IMR-90 (cell line): ENCODE data around the gene COL18A1. TPM values are rescaled to one million over a fixed set of nuclear protein-coding genes. Genes with fewer than 3 reads are reported as not detected.

Experiments used
- ATAC-seq: fragments of 200-7000 bp; cut with Tn5 transposase; 2 replicates; pipeline ENCODE4 v1.9.1; 2020; ENCODE audit warnings: low read depth, mild to moderate bottlenecking, moderate library complexity
- BruUV-seq: library from RNA; stranded (reverse); fragments of 400-500 nt; replicated peaks from 2 replicates; lab custom pipeline; 2021; lab: Mats Ljungman, UMichigan
- CTCF ChIA-PET: fragments of 300-600 bp; formaldehyde crosslinking; extraction: SDS; loops from one replicate; lab custom pipeline; 2021; ENCODE audit warnings: antibody characterized with exemption; lab: Yijun Ruan, JAX
- POLR2A ChIA-PET: fragments of 300-600 bp; sonication (Branson Sonifier 250); formaldehyde crosslinking; loops from one replicate; lab custom pipeline; 2022; ENCODE audit warnings: antibody characterized with exemption; ENCODE audit not compliant: unreplicated experiment; lab: Charles Lee
- DNase-seq: peaks from one replicate; pipeline ENCODE4 v3.0.0; 2013
- H2AFZ ChIP-seq: replicated peaks from 2 replicates; pipeline ENCODE3; 2013; ENCODE audit warnings: low read length, mild to moderate bottlenecking; ENCODE audit not compliant: poor library complexity
- H2AK5ac ChIP-seq: 2 replicates; pipeline ENCODE4 v1.6.1; 2013; ENCODE audit warnings: low read depth, low read length, inconsistent platforms
- H2AK9ac ChIP-seq: replicated peaks from 2 replicates; pipeline ENCODE3; 2013; ENCODE audit warnings: mild to moderate bottlenecking, low read depth, low read length, moderate library complexity; ENCODE audit not compliant: poor library complexity
- H2BK120ac ChIP-seq: 2 replicates; pipeline ENCODE4 v1.6.1; 2013; ENCODE audit warnings: low read depth, low read length, inconsistent platforms
- H2BK15ac ChIP-seq: 3 replicates; pipeline ENCODE4 v1.6.1; 2013; ENCODE audit warnings: low read depth, low read length, inconsistent platforms
- H2BK20ac ChIP-seq: 2 replicates; pipeline ENCODE4 v1.6.1; 2013; ENCODE audit warnings: low read depth, mild to moderate bottlenecking, inconsistent platforms, low read length, moderate library complexity
- H2BK5ac ChIP-seq: 2 replicates; pipeline ENCODE4 v1.6.1; 2013; ENCODE audit warnings: mild to moderate bottlenecking, low read depth, low read length, inconsistent platforms; ENCODE audit not compliant: poor library complexity, severe bottlenecking
- H3K14ac ChIP-seq: replicated peaks from 2 replicates; pipeline ENCODE4 v1.6.1; 2013; ENCODE audit warnings: low read depth, low read length, inconsistent platforms
- H3K18ac ChIP-seq: 2 replicates; pipeline ENCODE4 v1.6.1; 2013; ENCODE audit warnings: low read depth, low read length, control low read depth
- H3K23ac ChIP-seq: 2 replicates; pipeline ENCODE4 v1.6.1; 2013; ENCODE audit warnings: low read depth, low read length, inconsistent platforms
- H3K27ac ChIP-seq: 2 replicates; pipeline ENCODE4 v1.5.1; 2013; ENCODE audit warnings: mild to moderate bottlenecking, control low read depth, low read length; ENCODE audit not compliant: insufficient read depth
- H3K27me3 ChIP-seq: 2 replicates; pipeline ENCODE4 v1.6.1; 2013; ENCODE audit warnings: low read length; ENCODE audit not compliant: control insufficient read depth, insufficient read depth
- H3K36me3 ChIP-seq: 2 replicates; pipeline ENCODE4 v1.6.1; 2013; ENCODE audit warnings: low read length, mixed read lengths; ENCODE audit not compliant: control insufficient read depth, insufficient read depth
- H3K4ac ChIP-seq: 2 replicates; pipeline ENCODE4 v1.6.1; 2013; ENCODE audit warnings: low read depth, low read length, inconsistent platforms
- H3K4me1 ChIP-seq: 2 replicates; pipeline ENCODE4 v1.6.1; 2013; ENCODE audit warnings: low read length, mixed read lengths; ENCODE audit not compliant: control insufficient read depth, insufficient read depth
- H3K4me2 ChIP-seq: 2 replicates; pipeline ENCODE4 v1.6.1; 2013; ENCODE audit warnings: low read depth, mild to moderate bottlenecking, control low read depth, low read length, moderate library complexity
- H3K4me3 ChIP-seq: 2 replicates; pipeline ENCODE4 v1.5.1; 2013; ENCODE audit warnings: low read depth, mild to moderate bottlenecking, control low read depth, low read length, moderate library complexity; ENCODE audit not compliant: insufficient read depth
- H3K56ac ChIP-seq: 2 replicates; pipeline ENCODE4 v1.6.1; 2013; ENCODE audit warnings: low read length, inconsistent platforms; ENCODE audit not compliant: insufficient read depth; ENCODE audit errors: extremely low read depth
- H3K79me1 ChIP-seq, 2 experiments: 2 replicates each; pipeline ENCODE4 v1.6.1; 2013; ENCODE audit warnings: low read length in 2 of 2, inconsistent platforms in 1 of 2, low read depth in 1 of 2
- H3K9ac ChIP-seq: 2 replicates; pipeline ENCODE4 v1.6.1; 2013; ENCODE audit warnings: low read depth, low read length, control low read depth
- H3K9me1 ChIP-seq: 2 replicates; pipeline ENCODE4 v1.6.1; 2013; ENCODE audit warnings: low read length, inconsistent platforms; ENCODE audit not compliant: insufficient read depth
- H3K9me3 ChIP-seq: 2 replicates; pipeline ENCODE4 v1.6.1; 2013; ENCODE audit warnings: low read length; ENCODE audit not compliant: control insufficient read depth, insufficient read depth
- H4K20me1 ChIP-seq: 2 replicates; pipeline ENCODE4 v1.6.1; 2013; ENCODE audit warnings: low read length, inconsistent platforms; ENCODE audit not compliant: insufficient read depth
- H4K5ac ChIP-seq: 2 replicates; pipeline ENCODE4 v1.6.1; 2013; ENCODE audit warnings: mild to moderate bottlenecking, low read depth, low read length, control low read depth
- H4K8ac ChIP-seq, 2 experiments: 2 replicates each; pipeline ENCODE4 v1.6.1; 2013; ENCODE audit warnings: low read depth in 2 of 2, low read length in 2 of 2, control low read depth in 1 of 2, inconsistent platforms in 1 of 2
- H4K91ac ChIP-seq: 2 replicates; pipeline ENCODE4 v1.6.1; 2013; ENCODE audit warnings: low read depth, low read length, inconsistent platforms; ENCODE audit not compliant: insufficient read depth
- BHLHE40 ChIP-seq: fragments of 150-350 bp; IDR thresholded peaks from 2 replicates; pipeline ENCODE4 v1.6.1; 2016; ENCODE audit warnings: mild to moderate bottlenecking, low read depth, low read length
- FOS ChIP-seq: fragments of 150-350 bp; IDR thresholded peaks from 2 replicates; pipeline ENCODE4 v1.6.1; 2016; ENCODE audit warnings: low read depth, low read length
- MAFK ChIP-seq: IDR thresholded peaks from 2 replicates; pipeline ENCODE4 v1.6.1; 2012; ENCODE audit warnings: low read depth, low read length, improper control_type of control experiment
- MAZ ChIP-seq: IDR thresholded peaks from 2 replicates; pipeline ENCODE4 v1.6.1; 2012; ENCODE audit warnings: low read depth, mild to moderate bottlenecking, low read length, improper control_type of control experiment, moderate library complexity, borderline replicate concordance
- MXI1 ChIP-seq: IDR thresholded peaks from 2 replicates; pipeline ENCODE4 v1.6.1; 2012; ENCODE audit warnings: low read depth, mild to moderate bottlenecking, low read length, moderate library complexity, borderline replicate concordance
- POLR2A ChIP-seq: IDR thresholded peaks from 2 replicates; pipeline ENCODE4 v1.6.1; 2012; ENCODE audit warnings: mild to moderate bottlenecking, low read depth, low read length
- RAD21 ChIP-seq: IDR thresholded peaks from 2 replicates; pipeline ENCODE4 v1.6.1; 2012; ENCODE audit warnings: low read length, improper control_type of control experiment
- RCOR1 ChIP-seq: IDR thresholded peaks from 2 replicates; pipeline ENCODE4 v1.6.1; 2012; ENCODE audit warnings: mild to moderate bottlenecking, low read length, improper control_type of control experiment; ENCODE audit not compliant: insufficient replicate concordance
- RFX5 ChIP-seq: IDR thresholded peaks from 2 replicates; pipeline ENCODE4 v1.8.0; 2012; ENCODE audit warnings: low read depth, mild to moderate bottlenecking, low read length, moderate library complexity
- SMC3 ChIP-seq: fragments of 150-350 bp; IDR thresholded peaks from 2 replicates; pipeline ENCODE4 v1.6.1; 2016; ENCODE audit warnings: low read depth, mild to moderate bottlenecking, antibody characterized with exemption, low read length, moderate library complexity
- USF2 ChIP-seq: fragments of 150-350 bp; IDR thresholded peaks from 2 replicates; pipeline ENCODE4 v1.6.1; 2017; ENCODE audit warnings: mild to moderate bottlenecking, antibody characterized with exemption, low read length, low read depth
- WGBS, 2 experiments: methylation state at CpG; one replicate each; pipeline versions ENCODE4 v1.1.5 to v1.1.7; 2013; ENCODE audit warnings: missing lambda C conversion rate in 2 of 2; ENCODE audit not compliant: insufficient read length in 1 of 2; ENCODE audit errors: extremely low coverage in 2 of 2; 5-methylcytosine and 5-hydroxymethylcytosine counted together
- dilution Hi-C: fragments of 300-500 bp; cut with HindIII; formaldehyde crosslinking; loops from one replicate; pipeline ENCODE4 v1.14.3; 2018; ENCODE audit warnings: low sequenced_read_pairs; ENCODE audit not compliant: unreplicated experiment
- in situ Hi-C: fragments of 300-500 bp; cut with MboI; formaldehyde crosslinking; loops from 3 replicates; pipeline ENCODE4 v1.14.3; 2019; ENCODE audit warnings: low sequenced_read_pairs, inconsistent platforms, mixed read lengths
- intact Hi-C: fragments of 100-400 bp; cut with micrococcal nuclease; formaldehyde crosslinking; loops from 2 replicates; pipeline ENCODE4 v1.10.0; 2022
- polyA plus RNA-seq, 3 experiments: library from polyadenylated mRNA; depleted of rRNA; stranded (reverse); fragments of >200 nt; gene quantifications; 2 replicates each; pipeline ENCODE4 v1.2.3, GENCODE V29; 2012; ENCODE audit warnings: low replicate concordance in 1 of 3
- total RNA-seq: library from RNA; depleted of rRNA; stranded (reverse); fragments of >200 nt; gene quantifications from 2 replicates; pipeline ENCODE4 v1.2.3, GENCODE V29; 2012
- TF ChIP-seq, protein P1 (sequence below): fragments of 150-350 bp; IDR thresholded peaks from 2 replicates; pipeline ENCODE4 v1.6.1; 2016; ENCODE audit warnings: low read depth, mild to moderate bottlenecking, low read length, moderate library complexity, borderline replicate concordance
- TF ChIP-seq, protein P2 (sequence below): conservative IDR thresholded peaks from 2 replicates; pipeline ENCODE4 v1.5.1; 2012; ENCODE audit warnings: mild to moderate bottlenecking, low read depth, low read length, improper control_type of control experiment

COL18A1 gene
- total and polyA plus RNA-seq, 2 of the 4 experiments (the other 2 are of a cell fraction) = 4.3 to 46.7 TPM

GRCh38 chr21:45469273-45470086 is 64.5 kb downstream of the COL18A1 start:
- Histone ChIP-seq H3K4me2 (peak overlapping the region; percentile 32), H4K20me1 (peaks cover 76% of the 10 kb centered on the region), H2BK120ac (peak overlapping the region; percentile 47), H4K8ac (peak overlapping the region in 1 of 2 experiments; percentile 56; a peak in 1 of 4 replicates), H3K27ac (peak overlapping the region; percentile 37; the same call in 1 of the 2 replicates), H3K9ac (peak overlapping the region; percentile 4; the same call in 1 of the 2 replicates), H3K36me3 (peaks cover 18% of the 10 kb centered on the region), H3K79me1 (peaks cover 8 to 68% of the 10 kb centered on the region in 2 experiments; a peak in 3 of 4 replicates), H4K91ac (peak overlapping the region; percentile 73; the same call in 1 of the 2 replicates), H2AK5ac (peak overlapping the region; percentile 60), H3K9me3 (no peaks in the 10 kb centered on the region), H2BK5ac (peak overlapping the region; percentile 25), H3K18ac (peak overlapping the region; percentile 6; the same call in 1 of the 2 replicates), H3K14ac (peak overlapping the region; percentile 78), H3K23ac (peak overlapping the region; percentile 57; the same call in 1 of the 2 replicates), H2BK20ac (peak overlapping the region; percentile 58; the same call in 1 of the 2 replicates), H2BK15ac (peak overlapping the region; percentile 48; the same call in 2 of the 3 replicates), H3K9me1 (peaks cover 20% of the 10 kb centered on the region), H3K4me1 (peaks cover 32% of the 10 kb centered on the region), H3K27me3 (no peaks in the 10 kb centered on the region), H3K4ac (peak overlapping the region; percentile 78), H2AK9ac (peak overlapping the region; percentile 82), H2AFZ (peak overlapping the region; percentile 37), H3K4me3 (no peak overlapping the region), H4K5ac (peak overlapping the region; percentile 22; the same call in 1 of the 2 replicates), H3K56ac (0 out of 2 replicates have a peak overlapping the region, but pooled peaks have one; percentile 35)
- 69% methylated on average over 9 of the region's 24 CpGs; no CpG with 5 or more reads in 1 of the 2 experiments for WGBS, 2 experiments
- ChIA-PET CTCF (no interaction called here), POLR2A (no interaction called here)
- in situ Hi-C loops (loop anchor here (10.0 kb wide), 1 partner anchor 355 kb away; no protein-coding TSS in a partner anchor), intact Hi-C loops (no loop called here), dilution Hi-C loops (no loop called here)
- no peak for DNase-seq
- BruUV-seq = no TSS peak
- ATAC-seq = no peak
- TF ChIP-seq MAFK = no peak
- no peak for TF ChIP-seq SMC3
- no peak for TF ChIP-seq FOS
- TF ChIP-seq, protein P1, sequence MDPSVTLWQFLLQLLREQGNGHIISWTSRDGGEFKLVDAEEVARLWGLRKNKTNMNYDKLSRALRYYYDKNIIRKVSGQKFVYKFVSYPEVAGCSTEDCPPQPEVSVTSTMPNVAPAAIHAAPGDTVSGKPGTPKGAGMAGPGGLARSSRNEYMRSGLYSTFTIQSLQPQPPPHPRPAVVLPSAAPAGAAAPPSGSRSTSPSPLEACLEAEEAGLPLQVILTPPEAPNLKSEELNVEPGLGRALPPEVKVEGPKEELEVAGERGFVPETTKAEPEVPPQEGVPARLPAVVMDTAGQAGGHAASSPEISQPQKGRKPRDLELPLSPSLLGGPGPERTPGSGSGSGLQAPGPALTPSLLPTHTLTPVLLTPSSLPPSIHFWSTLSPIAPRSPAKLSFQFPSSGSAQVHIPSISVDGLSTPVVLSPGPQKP = no peak
- TF ChIP-seq POLR2A = no peak
- TF ChIP-seq RAD21 = no peak
- no peak for TF ChIP-seq USF2
- no peak for TF ChIP-seq BHLHE40
- no peak for TF ChIP-seq RFX5
- TF ChIP-seq, protein P2, sequence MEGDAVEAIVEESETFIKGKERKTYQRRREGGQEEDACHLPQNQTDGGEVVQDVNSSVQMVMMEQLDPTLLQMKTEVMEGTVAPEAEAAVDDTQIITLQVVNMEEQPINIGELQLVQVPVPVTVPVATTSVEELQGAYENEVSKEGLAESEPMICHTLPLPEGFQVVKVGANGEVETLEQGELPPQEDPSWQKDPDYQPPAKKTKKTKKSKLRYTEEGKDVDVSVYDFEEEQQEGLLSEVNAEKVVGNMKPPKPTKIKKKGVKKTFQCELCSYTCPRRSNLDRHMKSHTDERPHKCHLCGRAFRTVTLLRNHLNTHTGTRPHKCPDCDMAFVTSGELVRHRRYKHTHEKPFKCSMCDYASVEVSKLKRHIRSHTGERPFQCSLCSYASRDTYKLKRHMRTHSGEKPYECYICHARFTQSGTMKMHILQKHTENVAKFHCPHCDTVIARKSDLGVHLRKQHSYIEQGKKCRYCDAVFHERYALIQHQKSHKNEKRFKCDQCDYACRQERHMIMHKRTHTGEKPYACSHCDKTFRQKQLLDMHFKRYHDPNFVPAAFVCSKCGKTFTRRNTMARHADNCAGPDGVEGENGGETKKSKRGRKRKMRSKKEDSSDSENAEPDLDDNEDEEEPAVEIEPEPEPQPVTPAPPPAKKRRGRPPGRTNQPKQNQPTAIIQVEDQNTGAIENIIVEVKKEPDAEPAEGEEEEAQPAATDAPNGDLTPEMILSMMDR = no peak
- TF ChIP-seq MXI1 = no peak
- no peak for TF ChIP-seq RCOR1
- no peak for TF ChIP-seq MAZ
